GF-D8 (cell line): Measurements from ENCODE around the gene TMEM229B.

ENCODE experiments used
- DNase-seq: peaks from one replicate; lab custom pipeline; 2025; lab: John Stamatoyannopoulos, UW

Gene TMEM229B

GRCh38 chr14:67423424-67423823 lies 65.1 kb downstream of the TMEM229B start:
- peak; percentile 31 for DNase-seq

GRCh38 chr14:67421356-67422224 lies 66.9 kb downstream of the TMEM229B start:
- DNase-seq, result no peak
